ENCODE measurements around the gene KRT20. TPM values are rescaled to one million over a fixed set of nuclear protein-coding genes. Genes with fewer than 3 reads are reported as not detected.
A peak's percentile ranks its signal among the peaks of the same experiment; 100 is the strongest.
"Not testable (repeated sequence)": the region's sequence is repeated elsewhere in the genome, so short reads cannot be mapped to it uniquely, and the experiment has no call there.

The KRT20 gene
- total RNA-seq, 4 donors from 2014 or later = 111 to 978 (median 820) TPM

GRCh38 chr17:40859536-40859935 is 25.5 kb downstream of the KRT20 start:
- no peak for TF ChIP-seq POLR2A (IDR thresholded peaks at IDR 0.05)
- no peak for TF ChIP-seq CTCF (IDR thresholded peaks at IDR 0.05)
- Histone ChIP-seq H3K4me1 (no peaks in the 10 kb centered on the region), H3K4me3 (no peak overlapping the region), H3K36me3 (peaks cover 0 to 4% (median 0%) of the 10 kb centered on the region in 3 donors), H3K9me3 (no peaks in the 10 kb centered on the region), H3K27me3 (no peaks in the 10 kb centered on the region), H3K27ac (no peak overlapping the region)
- peak in 1 of 3 donors; percentile 73 for DNase-seq

GRCh38 chr17:40858667-40859066 is 26.4 kb downstream of the KRT20 start:
- DNase-seq, H3K27me3 ChIP-seq, H3K4me3 ChIP-seq, H3K36me3 ChIP-seq, H3K4me1 ChIP-seq, H3K27ac ChIP-seq, H3K9me3 ChIP-seq: not testable (repeated sequence)

- no peaks in the 10 kb centered on the region for H3K36me3 ChIP-seq
- no peaks in the 10 kb centered on the region for H3K27me3 ChIP-seq
- no peak for DNase-seq
- no peaks in the 10 kb centered on the region for H3K4me1 ChIP-seq
- no peak for TF ChIP-seq POLR2A (IDR thresholded peaks at IDR 0.05)
- no peak for TF ChIP-seq CTCF (IDR thresholded peaks at IDR 0.05)
- no peaks in the 10 kb centered on the region for H3K9me3 ChIP-seq
- no peak overlapping the region for H3K4me3 ChIP-seq
- no peak overlapping the region for H3K27ac ChIP-seq
Observed at GRCh38 chr17:40857535-40857934, 27.5 kb downstream of the KRT20 start.

- Histone ChIP-seq H3K27me3 (no peaks in the 10 kb centered on the region), H3K27ac (no peak overlapping the region), H3K9me3 (no peaks in the 10 kb centered on the region), H3K4me1 (no peaks in the 10 kb centered on the region), H3K4me3 (no peak overlapping the region), H3K36me3 (no peaks in the 10 kb centered on the region)
- no peak for TF ChIP-seq CTCF (IDR thresholded peaks at IDR 0.05)
- TF ChIP-seq POLR2A (IDR thresholded peaks at IDR 0.05) = no peak
- no peak for DNase-seq
Observed at GRCh38 chr17:40854175-40854814, 30.7 kb downstream of the KRT20 start.

- H3K36me3 ChIP-seq = no peaks in the 10 kb centered on the region
- TF ChIP-seq POLR2A (IDR thresholded peaks at IDR 0.05) = no peak
- TF ChIP-seq CTCF (IDR thresholded peaks at IDR 0.05) = no peak
- H3K4me1 ChIP-seq = no peaks in the 10 kb centered on the region
- no peaks in the 10 kb centered on the region for H3K27me3 ChIP-seq
- no peak overlapping the region for H3K4me3 ChIP-seq
- no peak for DNase-seq
- H3K27ac ChIP-seq = no peak overlapping the region
- H3K9me3 ChIP-seq = no peaks in the 10 kb centered on the region
Observed at GRCh38 chr17:40852364-40852763, 32.7 kb downstream of the KRT20 start.

- no peak for DNase-seq
- H3K4me1 ChIP-seq = no peaks in the 10 kb centered on the region
- H3K27ac ChIP-seq = no peak overlapping the region
Observed at GRCh38 chr17:40850293-40850972, 34.6 kb downstream of the KRT20 start.

More at GRCh38 chr17:40850293-40850972, 34.6 kb downstream of the KRT20 start:
- Histone ChIP-seq H3K4me3 (no peak overlapping the region), H3K36me3 (no peaks in the 10 kb centered on the region), H3K27me3 (no peaks in the 10 kb centered on the region), H3K9me3 (no peaks in the 10 kb centered on the region)
- TF ChIP-seq CTCF (IDR thresholded peaks at IDR 0.05) = no peak
- TF ChIP-seq POLR2A (IDR thresholded peaks at IDR 0.05) = no peak
